Neural cell (in vitro differentiated cells): ENCODE results near the gene PHACTR2. TPM values are rescaled to one million over a fixed set of nuclear protein-coding genes. Genes with fewer than 3 reads are reported as not detected.

Experiments used
- H2AFZ ChIP-seq: fragments of 200-600, 300-800 bp; sonication (generic), shearing (Covaris generic); 2 replicates; pipeline ENCODE4 v1.6.0; 2014; ENCODE audit warnings: low read depth, mild to moderate bottlenecking, antibody characterized with exemption, low read length, moderate library complexity
- H3F3A ChIP-seq: fragments of 200-600 bp; shearing (Covaris generic); 2 replicates; pipeline ENCODE4 v1.6.1; 2016; ENCODE audit warnings: mild to moderate bottlenecking, moderate library complexity, mixed read lengths, antibody characterized with exemption, low read length; ENCODE audit not compliant: insufficient read depth, poor library complexity, severe bottlenecking
- H3K27ac ChIP-seq: fragments of 200-600, 300-800 bp; sonication (generic), shearing (Covaris generic); 2 replicates; pipeline ENCODE4 v1.5.1; 2014; ENCODE audit warnings: mild to moderate bottlenecking, low read length, moderate library complexity
- H3K27me3 ChIP-seq: fragments of 300-800, 200-600 bp; sonication (generic), shearing (Covaris generic); 2 replicates; pipeline ENCODE4 v1.6.0; 2014; ENCODE audit warnings: mild to moderate bottlenecking, low read depth, low read length, moderate library complexity; ENCODE audit not compliant: insufficient read depth
- H3K36me3 ChIP-seq: fragments of 300-800, 200-600 bp; sonication (generic), shearing (Covaris generic); 2 replicates; pipeline ENCODE4 v1.5.1; 2014; ENCODE audit warnings: mild to moderate bottlenecking, antibody characterized with exemption, low read length, moderate library complexity; ENCODE audit not compliant: insufficient read depth
- H3K4me2 ChIP-seq: fragments of 300-800, 200-600 bp; sonication (generic), shearing (Covaris generic); 2 replicates; pipeline ENCODE4 v1.6.0; 2014; ENCODE audit warnings: mild to moderate bottlenecking, low read length
- H3K4me3 ChIP-seq: fragments of 300-800, 200-600 bp; sonication (generic), shearing (Covaris generic); 2 replicates; pipeline ENCODE4 v1.5.1; 2014; ENCODE audit warnings: mild to moderate bottlenecking, low read length, moderate library complexity
- H3K79me2 ChIP-seq: fragments of 200-600 bp; shearing (Covaris generic); replicated peaks from 2 replicates; pipeline ENCODE4 v1.6.0; 2014; ENCODE audit warnings: mild to moderate bottlenecking, low read length, moderate library complexity; ENCODE audit not compliant: insufficient read depth
- H3K9ac ChIP-seq: fragments of 300-800, 200-600 bp; sonication (generic), shearing (Covaris generic); 2 replicates; pipeline ENCODE4 v1.6.1; 2016; ENCODE audit warnings: mild to moderate bottlenecking, low read length, mixed read lengths
- H3K9me2 ChIP-seq: fragments of 200-600 bp; shearing (Covaris generic); 2 replicates; pipeline ENCODE4 v1.6.1; 2016; ENCODE audit warnings: mild to moderate bottlenecking, low read length, mixed read lengths; ENCODE audit not compliant: insufficient read depth
- H3K9me3 ChIP-seq: fragments of 200-600, 300-800 bp; sonication (generic), shearing (Covaris generic); 2 replicates; pipeline ENCODE4 v1.6.1; 2016; ENCODE audit warnings: mild to moderate bottlenecking, mixed run types, low read length, moderate library complexity, mixed read lengths
- H4K20me1 ChIP-seq: fragments of 200-600 bp; shearing (Covaris generic); 2 replicates; pipeline ENCODE4 v1.6.1; 2016; ENCODE audit warnings: mild to moderate bottlenecking, mixed run types; ENCODE audit not compliant: insufficient read depth
- CTCF ChIP-seq: fragments of 450-650 bp; IDR thresholded peaks from 2 replicates; pipeline ENCODE4 v1.5.1; 2014; ENCODE audit warnings: antibody characterized with exemption, mild to moderate bottlenecking, moderate library complexity; ENCODE audit not compliant: poor library complexity, severe bottlenecking
- EP300 ChIP-seq: fragments of 450-650 bp; conservative IDR thresholded peaks from 2 replicates; pipeline ENCODE4 v1.6.1; 2014; ENCODE audit warnings: antibody characterized with exemption, mild to moderate bottlenecking, moderate library complexity; ENCODE audit not compliant: poor library complexity, severe bottlenecking
- EZH2 ChIP-seq: fragments of 200-600, 300-800 bp; shearing (Covaris generic), sonication (generic); IDR thresholded peaks from 2 replicates; pipeline ENCODE4 v1.6.1; 2014; ENCODE audit warnings: antibody characterized with exemption, low read length, borderline replicate concordance, mild to moderate bottlenecking; ENCODE audit not compliant: insufficient read depth, poor library complexity, severe bottlenecking
- MXI1 ChIP-seq: fragments of 450-650 bp; conservative IDR thresholded peaks from 2 replicates; pipeline ENCODE4 v1.6.1; 2014; ENCODE audit warnings: antibody characterized with exemption, mild to moderate bottlenecking; ENCODE audit not compliant: poor library complexity, severe bottlenecking
- POLR2AphosphoS5 ChIP-seq: IDR thresholded peaks from 2 replicates; pipeline ENCODE4 v1.6.1; 2012
- RAD21 ChIP-seq: fragments of 450-650 bp; conservative IDR thresholded peaks from 2 replicates; pipeline ENCODE4 v1.6.1; 2014; ENCODE audit warnings: antibody characterized with exemption, mild to moderate bottlenecking, moderate library complexity
- REST ChIP-seq: IDR thresholded peaks from 2 replicates; pipeline ENCODE4 v1.6.1; 2012; ENCODE audit warnings: borderline replicate concordance
- SMC3 ChIP-seq: fragments of 450-650 bp; conservative IDR thresholded peaks from 2 replicates; pipeline ENCODE4 v1.6.1; 2014; ENCODE audit warnings: antibody characterized with exemption, mild to moderate bottlenecking, moderate library complexity; ENCODE audit not compliant: poor library complexity
- TAF1 ChIP-seq: IDR thresholded peaks from 2 replicates; pipeline ENCODE4 v1.6.1; 2012; ENCODE audit warnings: low read depth
- polyA plus RNA-seq: library from polyadenylated mRNA; depleted of rRNA; stranded (reverse); fragments of >200 nt; gene quantifications from 2 replicates; pipeline ENCODE4 v1.2.3, GENCODE V29; 2014

Gene PHACTR2
- polyA plus RNA-seq, 1 donor from 2014 or later = 2.8 TPM

- H3K27me3 ChIP-seq = no peaks in the 10 kb centered on the region
- H3K27ac ChIP-seq = no peak overlapping the region
- H3K4me2 ChIP-seq = no peak overlapping the region
- H4K20me1 ChIP-seq = no peaks in the 10 kb centered on the region
- no peak for TF ChIP-seq REST
- no peak for TF ChIP-seq TAF1
- TF ChIP-seq EP300 = no peak
- TF ChIP-seq RAD21 = no peak
- no peak for TF ChIP-seq SMC3
- TF ChIP-seq EZH2 = no peak
- no peak for TF ChIP-seq MXI1
- no peak for TF ChIP-seq POLR2AphosphoS5
- no peak for TF ChIP-seq CTCF
- peaks cover 4% of the 10 kb centered on the region for H3K9me3 ChIP-seq
- H3K4me3 ChIP-seq = no peak overlapping the region
- no peaks in the 10 kb centered on the region for H3K9me2 ChIP-seq
- H3K79me2 ChIP-seq = no peaks in the 10 kb centered on the region
- H3K9ac ChIP-seq = no peak overlapping the region
- H3F3A ChIP-seq = no peaks in the 10 kb centered on the region
- H2AFZ ChIP-seq = no peak overlapping the region
- H3K36me3 ChIP-seq = no peaks in the 10 kb centered on the region
These were observed 48.4 kb downstream of the PHACTR2 start for GRCh38 chr6:143726015-143726647.

GRCh38 chr6:143727035-143727434 lies 49.3 kb downstream of the PHACTR2 start:
- no peak overlapping the region for H2AFZ ChIP-seq
- no peaks in the 10 kb centered on the region for H3K79me2 ChIP-seq
- H3K9me3 ChIP-seq = peaks cover 4% of the 10 kb centered on the region
- no peak overlapping the region for H3K27ac ChIP-seq
- H4K20me1 ChIP-seq = no peaks in the 10 kb centered on the region
- no peaks in the 10 kb centered on the region for H3K36me3 ChIP-seq
- H3K9me2 ChIP-seq = no peaks in the 10 kb centered on the region
- no peak for TF ChIP-seq TAF1
- TF ChIP-seq CTCF = no peak
- TF ChIP-seq RAD21 = no peak
- TF ChIP-seq POLR2AphosphoS5 = no peak
- TF ChIP-seq SMC3 = no peak
- TF ChIP-seq MXI1 = no peak
- TF ChIP-seq REST = no peak
- no peak for TF ChIP-seq EP300
- TF ChIP-seq EZH2 = no peak
- no peak overlapping the region for H3K4me3 ChIP-seq
- no peaks in the 10 kb centered on the region for H3K27me3 ChIP-seq
- no peak overlapping the region for H3K4me2 ChIP-seq
- no peaks in the 10 kb centered on the region for H3F3A ChIP-seq
- no peak overlapping the region for H3K9ac ChIP-seq
